H54 (cell line): ENCODE results near the gene SPAG4.

Source experiments
- DNase-seq: peaks from one replicate; pipeline ENCODE4 v3.0.0; 2011; ENCODE audit warnings: low spot score, mixed read lengths; ENCODE audit not compliant: insufficient read length
- FAIRE-seq: peaks from 3 replicates; lab custom pipeline; 2011; peaks lifted over from hg19 to GRCh38; lab: Jason Lieb, UNC
- POLR2A ChIP-seq: IDR thresholded peaks from 2 replicates; pipeline ENCODE4 v1.6.1; 2011; ENCODE audit warnings: low read depth, mild to moderate bottlenecking, low read length

SPAG4 gene

GRCh38 chr20:35664466-35665206, 49.0 kb downstream of the SPAG4 start, which contains the start of the genes CPNE1 and RBM12:
Gene CPNE1, minus strand, starts transcription at chr20:35664900. Its CDS starts 31,977 bp downstream, at chr20:35632923.
Gene RBM12, minus strand, starts transcription at chr20:35664900. Its CDS starts 9,578 bp downstream, at chr20:35655322.
- DNase-seq = peak; percentile 95
- peak; percentile 97 for TF ChIP-seq POLR2A
- peak; percentile 69 for FAIRE-seq

GRCh38 chr20:35665949-35666288, 50.3 kb downstream of the SPAG4 start:
- no peak for DNase-seq
- no peak for TF ChIP-seq POLR2A
- no peak for FAIRE-seq

GRCh38 chr20:35669221-35669620, 53.6 kb downstream of the SPAG4 start:
- DNase-seq (no peak), FAIRE-seq (no peak)

GRCh38 chr20:35669681-35670080, 54.1 kb downstream of the SPAG4 start:
- no peak for TF ChIP-seq POLR2A
- FAIRE-seq (no peak), DNase-seq (no peak)

More at GRCh38 chr20:35669221-35669620, 53.6 kb downstream of the SPAG4 start:
- TF ChIP-seq POLR2A = no peak
